Measurements from ENCODE around the gene MOV10L1.

DNA sequence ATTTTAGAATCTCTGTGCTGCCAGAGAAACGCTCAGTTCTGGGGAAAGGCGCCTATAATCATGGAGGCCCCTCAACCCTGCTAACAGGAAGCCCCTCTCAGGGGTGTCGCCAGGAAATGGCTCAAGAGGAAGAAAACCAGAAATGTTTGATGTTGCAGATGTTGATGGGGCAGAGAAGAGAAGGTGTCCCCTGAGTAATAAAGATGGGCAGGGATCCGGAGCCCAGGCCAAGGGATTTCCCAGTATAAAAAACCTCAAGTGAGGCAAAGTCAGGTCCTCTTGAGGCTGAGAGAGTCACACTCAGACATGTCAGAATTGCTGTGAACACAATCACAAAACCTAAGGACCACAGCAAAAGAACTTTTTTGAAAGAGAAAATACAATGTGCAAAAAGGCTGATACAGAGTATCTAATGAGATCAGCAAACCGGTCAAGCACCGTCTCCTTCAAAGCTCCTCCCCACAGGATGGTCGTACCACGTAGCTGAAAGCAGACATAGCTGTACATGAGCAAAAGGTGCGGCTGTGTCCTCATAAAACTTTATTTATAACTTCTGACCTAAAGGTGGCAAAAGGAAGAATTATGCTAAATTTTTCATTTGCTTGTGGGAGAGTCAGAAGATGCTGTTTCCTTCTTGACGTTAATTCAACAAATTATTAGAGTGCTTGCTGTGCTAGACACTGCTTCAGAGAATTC, 12.2 kb downstream of the MOV10L1 start:
- TF ChIP-seq POLR2A (IDR thresholded peaks at IDR 0.05) (no peak), EP300 (IDR thresholded peaks at IDR 0.05) (no peak)
- TF ChIP-seq, protein P1, sequence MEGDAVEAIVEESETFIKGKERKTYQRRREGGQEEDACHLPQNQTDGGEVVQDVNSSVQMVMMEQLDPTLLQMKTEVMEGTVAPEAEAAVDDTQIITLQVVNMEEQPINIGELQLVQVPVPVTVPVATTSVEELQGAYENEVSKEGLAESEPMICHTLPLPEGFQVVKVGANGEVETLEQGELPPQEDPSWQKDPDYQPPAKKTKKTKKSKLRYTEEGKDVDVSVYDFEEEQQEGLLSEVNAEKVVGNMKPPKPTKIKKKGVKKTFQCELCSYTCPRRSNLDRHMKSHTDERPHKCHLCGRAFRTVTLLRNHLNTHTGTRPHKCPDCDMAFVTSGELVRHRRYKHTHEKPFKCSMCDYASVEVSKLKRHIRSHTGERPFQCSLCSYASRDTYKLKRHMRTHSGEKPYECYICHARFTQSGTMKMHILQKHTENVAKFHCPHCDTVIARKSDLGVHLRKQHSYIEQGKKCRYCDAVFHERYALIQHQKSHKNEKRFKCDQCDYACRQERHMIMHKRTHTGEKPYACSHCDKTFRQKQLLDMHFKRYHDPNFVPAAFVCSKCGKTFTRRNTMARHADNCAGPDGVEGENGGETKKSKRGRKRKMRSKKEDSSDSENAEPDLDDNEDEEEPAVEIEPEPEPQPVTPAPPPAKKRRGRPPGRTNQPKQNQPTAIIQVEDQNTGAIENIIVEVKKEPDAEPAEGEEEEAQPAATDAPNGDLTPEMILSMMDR (IDR thresholded peaks at IDR 0.05): no peak
